Suppressor macrophage (primary cell): ENCODE data around the gene ELP5.
"Not testable (repeated sequence)": the region's sequence is repeated elsewhere in the genome, so short reads cannot be mapped to it uniquely, and the experiment has no call there.

Source experiments
- DNase-seq, 4 experiments: peaks; one replicate each; pipeline ENCODE4 v3.0.0-alpha.2; 2020 to 2022

ELP5 gene

DNA sequence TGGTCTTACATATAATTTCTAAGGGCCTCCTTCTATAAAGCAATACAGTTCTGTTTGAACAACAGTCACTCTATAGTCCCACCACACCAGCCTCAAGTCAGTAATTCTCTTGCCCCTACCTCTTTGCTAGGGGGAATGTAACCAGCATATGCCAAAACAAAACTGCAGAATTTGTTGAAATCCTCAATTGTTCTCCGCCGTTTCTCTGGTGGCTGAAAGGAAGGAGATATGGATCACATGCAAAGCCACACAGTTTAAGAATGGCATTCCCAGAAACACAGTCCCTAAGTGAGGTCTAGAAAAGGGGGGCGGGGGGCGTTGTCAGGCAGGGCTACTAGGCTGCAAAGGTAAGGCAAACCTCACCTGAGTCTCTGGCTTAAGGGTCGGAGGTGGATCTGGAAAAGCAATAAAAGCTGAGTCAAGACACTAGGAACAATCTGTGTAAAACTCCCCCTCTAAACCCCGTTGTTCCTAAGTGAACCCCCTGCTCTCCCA is 14.7 kb upstream of the ELP5 start:
- no peak for DNase-seq

GRCh38 chr17:7237761-7238419 is 14.1 kb upstream of the ELP5 start:
- peak; percentile 63 to 91 (median 76) for DNase-seq

- DNase-seq, result peak in 3 of 4 experiments; percentile 27 to 45 (median 29)
Measured at GRCh38 chr17:7238420-7239090, 13.5 kb upstream of the ELP5 start.

- DNase-seq, result peak; percentile 99 to 100 (median 100)
Measured at GRCh38 chr17:7239091-7240027, 12.7 kb upstream of the ELP5 start, which contains the start of gene PHF23. TSS of gene PHF23 (minus strand) at chr17:7239457. CDS start at chr17:7239279, 178 bp downstream.

GRCh38 chr17:7240375-7240774 is 11.6 kb upstream of the ELP5 start:
- DNase-seq, result peak; percentile 57 to 78 (median 74)

GRCh38 chr17:7241090-7241733 is 10.8 kb upstream of the ELP5 start:
- DNase-seq, result peak in 3 of 4 experiments; percentile 46 to 57 (median 50)

DNA sequence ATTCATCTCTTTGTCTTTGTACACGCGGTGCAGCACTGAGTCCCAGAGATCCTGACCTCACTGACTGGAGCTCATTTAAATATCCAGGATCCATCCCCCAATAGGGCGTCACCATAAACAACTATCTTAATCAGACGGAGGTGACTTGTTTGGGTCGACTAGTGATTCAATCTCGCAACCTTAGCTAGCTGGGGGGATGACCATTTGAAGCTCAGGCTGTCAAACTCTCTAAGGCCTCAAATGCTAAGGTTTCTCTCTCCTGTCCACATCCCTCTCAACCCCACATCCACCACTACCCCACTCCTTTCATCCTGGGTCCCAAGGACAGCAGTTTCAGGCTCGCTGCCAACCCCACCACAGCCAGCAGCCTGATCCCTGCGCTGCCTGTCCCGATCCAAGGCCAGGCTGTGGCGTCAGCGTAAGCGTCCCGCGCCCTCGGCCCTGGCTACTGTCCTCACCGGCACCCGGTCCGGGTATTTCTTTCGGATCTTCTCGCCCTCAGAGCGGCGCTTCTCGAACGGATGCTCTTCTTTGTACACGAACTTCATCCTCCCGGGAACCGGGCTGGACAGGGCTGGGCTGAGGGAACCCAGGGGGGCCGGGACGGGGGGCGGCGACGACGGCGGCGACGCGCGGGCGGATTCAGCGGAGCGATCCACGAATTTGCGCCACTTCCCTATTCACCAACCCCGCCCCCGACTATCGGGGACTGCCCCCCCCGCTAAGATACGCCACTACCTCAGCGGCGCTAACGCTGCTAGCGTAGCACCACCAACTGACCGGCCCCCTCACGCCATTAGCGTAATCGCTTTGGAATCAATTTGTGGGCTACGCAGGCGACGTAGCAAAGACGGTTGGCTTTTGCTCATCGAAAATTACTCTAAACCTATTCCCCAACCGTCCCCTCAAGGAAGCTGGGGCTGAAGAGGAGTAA is 10.0 kb upstream of the ELP5 start, which contains the start of gene GABARAP:
Gene GABARAP (minus strand): TSS at position 667 of the 934 bp plus-strand sequence. CDS start 119 bp downstream, at position 548.
- peak; percentile 93 to 97 (median 96) for DNase-seq

DNA sequence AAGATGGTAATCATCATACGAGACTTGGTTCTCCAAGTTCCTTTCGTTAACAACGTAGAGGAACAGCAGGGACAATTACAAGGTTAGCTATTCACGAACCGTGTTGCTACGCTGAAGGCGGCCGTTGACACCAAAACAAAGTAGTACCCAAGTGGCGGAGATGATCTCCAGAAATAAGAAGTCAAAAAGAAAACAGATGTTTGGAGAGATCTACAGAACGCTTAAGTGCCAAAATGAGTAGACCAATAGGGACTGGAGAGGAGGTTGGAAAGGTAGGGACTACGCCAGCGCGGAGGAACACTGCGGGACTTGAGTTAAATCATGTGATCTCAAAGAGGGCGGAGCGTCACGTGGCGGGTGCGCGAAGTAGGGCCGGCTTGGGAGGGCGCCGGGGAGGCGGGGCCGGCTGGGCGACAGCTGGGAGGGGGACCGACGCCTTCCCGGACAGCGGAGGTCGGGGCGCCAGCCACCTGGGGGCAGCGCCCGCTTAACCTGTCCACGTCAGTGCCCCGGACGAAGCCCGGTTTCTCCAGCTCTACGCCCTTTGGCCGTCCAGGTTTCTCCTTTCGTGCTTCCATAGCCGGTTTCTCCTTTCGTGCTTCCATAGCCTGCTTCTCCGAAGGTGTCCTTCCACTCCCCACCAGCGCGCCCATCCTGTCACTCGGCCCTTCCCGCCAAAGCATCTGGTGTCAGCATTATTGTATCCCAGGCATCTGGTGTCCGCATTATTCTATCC is 9.1 kb upstream of the ELP5 start:
- peak; percentile 96 to 98 (median 97) for DNase-seq

GRCh38 chr17:7243453-7243729 is 8.6 kb upstream of the ELP5 start:
- DNase-seq, result no peak

GRCh38 chr17:7243838-7244237 is 8.2 kb upstream of the ELP5 start:
- DNase-seq, result not testable (repeated sequence)

- no peak for DNase-seq
Measured at GRCh38 chr17:7246779-7247178, 5.2 kb upstream of the ELP5 start.

DNA sequence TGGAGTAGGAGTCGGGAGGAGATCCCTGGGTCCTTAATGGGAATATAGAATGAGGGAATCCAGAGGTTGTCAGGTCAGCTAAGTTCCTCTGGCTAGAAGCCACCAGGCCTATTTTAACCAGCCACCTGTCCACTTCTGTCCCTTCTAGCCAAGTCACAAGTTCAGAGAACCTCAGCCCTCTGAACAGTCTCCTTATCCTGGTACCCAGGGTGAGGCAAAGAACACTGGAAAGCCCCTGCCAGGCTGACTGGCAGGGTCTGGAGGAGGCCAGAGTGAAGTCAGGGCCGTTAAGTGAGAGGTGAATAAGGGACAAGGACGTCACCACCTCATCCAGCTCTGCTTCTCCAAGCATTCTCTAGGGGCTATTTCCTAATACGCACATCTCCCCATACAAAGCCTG is 3.2 kb upstream of the ELP5 start:
- DNase-seq, result no peak

DNA sequence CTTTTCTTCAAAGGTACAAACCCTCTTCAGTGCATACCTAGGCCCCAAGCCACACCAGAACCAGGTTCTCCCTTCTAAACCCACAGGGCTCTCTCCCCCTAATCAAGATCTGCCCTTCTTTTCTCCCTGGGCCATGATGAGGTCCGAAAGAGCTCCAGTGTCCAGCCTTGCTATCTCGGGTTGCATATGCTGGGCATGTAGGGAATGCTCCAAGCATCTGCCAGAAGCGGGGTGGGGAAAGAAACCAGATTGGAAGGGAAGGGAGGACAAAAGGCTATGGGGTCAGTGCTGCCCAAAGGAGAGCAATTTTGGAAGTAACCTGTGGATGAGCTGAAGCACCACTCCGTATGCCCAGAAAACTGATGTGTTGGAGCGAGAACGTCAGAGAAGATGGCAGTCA is 2.8 kb upstream of the ELP5 start:
- DNase-seq, result no peak

DNA sequence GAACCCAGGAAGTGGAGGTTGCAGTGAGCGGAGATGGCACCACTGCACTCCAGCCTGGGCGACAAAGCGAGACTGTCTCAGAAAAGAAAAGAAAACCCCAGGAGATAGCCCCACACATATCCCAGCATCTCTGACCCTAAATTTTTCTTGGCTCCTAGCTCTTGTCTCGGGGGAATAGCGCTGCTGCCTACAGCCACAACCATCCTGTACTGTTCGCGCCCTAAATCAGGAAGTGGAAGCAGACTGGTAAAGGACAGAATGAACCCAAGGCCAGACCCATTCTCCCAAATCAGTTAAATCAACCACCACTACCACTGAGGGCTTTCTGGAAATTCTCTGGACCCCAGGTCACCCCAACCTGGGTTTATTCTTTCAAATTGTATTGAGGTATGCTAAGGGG is 2.2 kb upstream of the ELP5 start:
- DNase-seq, result peak in 3 of 4 experiments; percentile 43 to 50 (median 47)

- peak in 3 of 4 experiments; percentile 50 to 64 (median 64) for DNase-seq
Measured at GRCh38 chr17:7250695-7251627, 1.1 kb upstream of the ELP5 start.

GRCh38 chr17:7251661-7252175 is 297 bp upstream of the ELP5 start, which contains the start of gene CTDNEP1:
TSS of gene CTDNEP1 (minus strand) at chr17:7251734. CDS start at chr17:7251296, 438 bp downstream.
- peak; percentile 99 to 100 (median 100) for DNase-seq

DNA sequence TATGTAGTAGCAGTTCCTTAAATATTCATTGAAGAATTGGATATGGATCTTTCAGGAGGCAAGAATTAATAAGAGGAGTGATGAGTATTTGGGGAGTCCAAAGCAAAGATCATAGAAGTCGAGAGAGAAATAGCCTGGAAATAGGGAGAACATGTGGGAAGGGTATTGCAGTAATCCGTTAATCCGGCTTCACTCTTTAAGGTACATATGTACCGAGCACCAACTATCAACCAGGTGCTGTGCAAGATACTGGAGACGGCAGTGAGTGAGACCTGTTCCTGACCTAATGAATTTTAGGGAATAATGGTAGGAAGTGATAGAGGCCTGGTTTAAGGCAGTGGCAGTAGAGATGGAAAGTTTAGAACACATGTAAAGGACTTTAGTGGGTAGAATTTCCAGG is 1.1 kb downstream of the ELP5 start:
- DNase-seq, result no peak

DNA sequence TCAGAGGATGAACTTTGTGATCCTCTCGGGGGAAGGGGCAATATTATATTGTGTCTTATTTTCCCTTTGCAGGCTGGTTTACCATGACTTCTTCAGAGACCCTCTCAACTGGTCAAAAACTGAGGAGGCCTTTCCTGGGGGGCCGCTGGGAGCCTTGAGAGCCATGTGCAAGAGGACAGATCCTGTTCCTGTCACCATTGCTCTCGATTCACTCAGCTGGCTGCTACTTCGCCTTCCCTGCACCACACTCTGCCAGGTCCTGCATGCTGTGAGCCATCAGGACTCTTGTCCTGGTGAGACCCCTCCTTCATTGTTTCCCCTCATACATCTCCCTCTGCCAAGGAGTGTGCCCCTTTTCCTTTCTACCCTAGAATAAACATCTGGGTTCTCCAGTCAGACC is 2.5 kb downstream of the ELP5 start:
- DNase-seq, result no peak
